Effector memory CD8-positive, alpha-beta T cell (primary cell): ENCODE data around the gene VPS37D.
"Not testable (repeated sequence)": the region's sequence is repeated elsewhere in the genome, so short reads cannot be mapped to it uniquely, and the experiment has no call there.

Experiments
- ATAC-seq: fragments of 150-1000 bp; cut with Tn5 transposase; replicated peaks from 2 replicates; pipeline ENCODE4 v1.10.0; 2021; ENCODE audit warnings: mild to moderate bottlenecking, moderate library complexity
- DNase-seq, 3 experiments: peaks; one replicate each; pipeline ENCODE4 v3.0.0; 2021
- H3K27ac Mint-ChIP-seq, 2 donors: one replicate each; pipeline ENCODE4 v1.8.0; 2022; ENCODE audit warnings: mild to moderate bottlenecking in 2 of 2, mixed read lengths in 2 of 2, moderate library complexity in 2 of 2
- H3K27me3 Mint-ChIP-seq, 2 donors: one replicate each; pipeline ENCODE4 v1.8.0; 2022; ENCODE audit warnings: mixed read lengths in 2 of 2
- H3K36me3 Mint-ChIP-seq: one replicate; pipeline ENCODE4 v1.8.0; 2022; ENCODE audit warnings: mild to moderate bottlenecking, moderate library complexity, mixed read lengths; ENCODE audit not compliant: insufficient read depth
- H3K4me1 Mint-ChIP-seq, 2 donors: one replicate each; pipeline ENCODE4 v1.8.0; 2022; ENCODE audit warnings: low read depth in 2 of 2, mixed read lengths in 2 of 2
- H3K4me3 Mint-ChIP-seq, 2 donors: one replicate each; pipeline ENCODE4 v1.8.0; 2022; ENCODE audit warnings: mild to moderate bottlenecking in 2 of 2, mixed read lengths in 2 of 2, moderate library complexity in 2 of 2
- H3K9me3 Mint-ChIP-seq, 2 donors: one replicate each; pipeline ENCODE4 v1.8.0; 2022; ENCODE audit warnings: mixed read lengths in 2 of 2

VPS37D gene

GRCh38 chr7:73712773-73713172 is 45.1 kb downstream of the VPS37D start:
- peaks cover 17 to 22% of the 10 kb centered on the region in 2 donors for H3K4me1 Mint-ChIP-seq

DNA sequence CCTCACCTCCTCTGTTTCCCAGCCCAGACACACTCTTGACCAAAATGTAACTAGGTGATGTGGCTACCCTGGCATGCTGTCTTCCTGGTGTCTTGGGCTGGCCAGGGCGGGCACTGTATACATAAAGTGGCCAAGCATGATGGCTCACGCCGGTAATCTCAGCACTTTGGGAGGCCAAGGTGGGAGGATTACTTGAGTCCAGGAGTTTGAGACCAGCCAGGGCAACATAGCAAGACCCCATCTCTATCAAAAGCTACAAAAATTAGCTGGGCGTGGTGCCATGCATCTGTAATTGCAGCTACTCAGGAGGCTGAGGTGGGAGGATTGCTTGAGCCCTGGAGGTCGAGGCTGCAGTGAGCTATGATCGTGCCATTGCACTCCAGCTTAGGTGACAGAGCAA is 45.7 kb downstream of the VPS37D start:
- H3K27me3 Mint-ChIP-seq, DNase-seq, H3K9me3 Mint-ChIP-seq, H3K36me3 Mint-ChIP-seq, H3K27ac Mint-ChIP-seq, H3K4me3 Mint-ChIP-seq, ATAC-seq: not testable (repeated sequence)
- H3K4me1 Mint-ChIP-seq = peaks cover 23 to 27% of the 10 kb centered on the region in 2 donors

More at GRCh38 chr7:73712773-73713172, 45.1 kb downstream of the VPS37D start:
- H3K4me3 Mint-ChIP-seq = no peak overlapping the region
- ATAC-seq (no peak), DNase-seq (no peak)
- peaks cover 8% of the 10 kb centered on the region for H3K36me3 Mint-ChIP-seq
- H3K27me3 Mint-ChIP-seq = no peaks in the 10 kb centered on the region
- H3K9me3 Mint-ChIP-seq = no peaks in the 10 kb centered on the region
- peak overlapping the region in 1 of 2 donors; percentile 3 for H3K27ac Mint-ChIP-seq

DNA sequence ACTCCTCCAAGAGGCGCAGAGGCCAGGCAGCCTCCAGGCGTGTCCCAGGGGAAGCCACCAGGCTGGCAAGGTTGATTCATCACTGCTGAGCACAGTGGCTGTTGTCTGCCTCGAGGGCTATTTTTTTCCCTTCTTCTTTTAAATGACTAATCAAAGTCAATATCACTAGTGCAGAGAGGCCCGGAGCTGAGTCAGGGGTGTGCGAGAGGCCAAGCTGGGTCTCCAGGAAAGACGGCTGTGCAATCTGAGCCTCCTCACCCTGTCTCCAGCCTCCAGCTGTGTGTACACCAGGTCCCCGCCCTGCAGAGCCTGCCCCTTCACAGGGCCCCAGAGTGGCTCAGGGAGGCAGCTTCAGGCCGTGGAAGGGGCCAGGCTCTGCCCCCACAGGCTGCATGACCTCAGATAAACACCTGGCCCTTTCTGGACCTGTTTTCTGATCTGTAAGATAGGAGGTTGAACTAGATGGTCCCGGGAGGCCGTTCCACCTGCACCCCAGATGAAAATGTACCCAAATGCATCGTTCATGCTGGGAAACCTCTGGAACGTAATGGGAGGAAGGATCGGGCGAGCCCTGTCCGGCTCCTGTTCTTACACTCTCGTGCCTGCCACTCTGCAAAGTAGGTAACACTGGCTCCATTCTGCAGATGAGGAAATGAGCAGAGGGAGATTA is 48.2 kb downstream of the VPS37D start:
- ATAC-seq (no peak), DNase-seq (no peak)
- Mint-ChIP-seq H3K27ac (no peak overlapping the region), H3K27me3 (no peaks in the 10 kb centered on the region), H3K4me3 (no peak overlapping the region), H3K36me3 (peaks cover 19% of the 10 kb centered on the region), H3K9me3 (no peaks in the 10 kb centered on the region), H3K4me1 (peaks cover 28 to 34% of the 10 kb centered on the region in 2 donors)

GRCh38 chr7:73716318-73716890 is 48.8 kb downstream of the VPS37D start:
- DNase-seq (no peak), ATAC-seq (no peak)
- Mint-ChIP-seq H3K9me3 (no peaks in the 10 kb centered on the region), H3K4me1 (peaks cover 28 to 34% of the 10 kb centered on the region in 2 donors), H3K4me3 (peak overlapping the region in 1 of 2 donors; percentile 33), H3K36me3 (peaks cover 19% of the 10 kb centered on the region), H3K27ac (no peak overlapping the region), H3K27me3 (no peaks in the 10 kb centered on the region)

- Mint-ChIP-seq H3K4me1 (peaks cover 26 to 29% of the 10 kb centered on the region in 2 donors), H3K27me3 (no peaks in the 10 kb centered on the region), H3K27ac (peak overlapping the region; percentile 38 to 69), H3K36me3 (peaks cover 15% of the 10 kb centered on the region), H3K4me3 (peak overlapping the region; percentile 80 to 89), H3K9me3 (no peaks in the 10 kb centered on the region)
- no peak for DNase-seq
- peak; percentile 2 for ATAC-seq
Observed at GRCh38 chr7:73717025-73717807, 49.6 kb downstream of the VPS37D start.

DNA sequence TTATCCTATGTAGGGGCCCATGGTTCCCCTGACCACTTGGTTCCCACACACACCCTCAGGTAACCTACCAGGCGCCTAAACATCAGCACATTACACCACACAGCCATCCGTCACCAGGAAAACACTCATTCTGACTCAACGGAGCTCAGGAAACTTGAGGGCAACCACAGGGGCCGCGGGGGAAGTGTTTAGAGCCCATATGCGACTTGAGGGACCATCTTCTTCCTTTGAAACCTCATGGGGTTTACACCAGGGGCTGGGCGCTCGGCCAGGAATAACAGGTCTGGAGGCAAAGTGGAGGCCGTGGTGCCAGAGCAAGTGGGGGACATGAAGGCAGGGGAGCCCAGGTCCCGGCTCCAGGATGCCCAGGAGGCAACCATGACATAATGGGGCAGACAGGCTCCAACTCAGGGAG is 50.4 kb downstream of the VPS37D start:
- ATAC-seq = peak; percentile 85
- peak; percentile 55 to 67 (median 64) for DNase-seq
- H3K27me3 Mint-ChIP-seq = no peaks in the 10 kb centered on the region
- peak overlapping the region; percentile 38 to 69 for H3K27ac Mint-ChIP-seq
- peaks cover 15% of the 10 kb centered on the region for H3K36me3 Mint-ChIP-seq
- peak overlapping the region; percentile 80 to 89 for H3K4me3 Mint-ChIP-seq
- H3K9me3 Mint-ChIP-seq = no peaks in the 10 kb centered on the region
- peaks cover 23 to 26% of the 10 kb centered on the region in 2 donors for H3K4me1 Mint-ChIP-seq

- H3K27me3 Mint-ChIP-seq = no peaks in the 10 kb centered on the region
- H3K4me3 Mint-ChIP-seq = peak overlapping the region; percentile 80 to 89
- H3K9me3 Mint-ChIP-seq = no peaks in the 10 kb centered on the region
- H3K27ac Mint-ChIP-seq = peak overlapping the region; percentile 38 to 69
- no peak for DNase-seq
- peaks cover 15% of the 10 kb centered on the region for H3K36me3 Mint-ChIP-seq
- ATAC-seq = no peak
- H3K4me1 Mint-ChIP-seq = peaks cover 20 to 26% of the 10 kb centered on the region in 2 donors
Observed at GRCh38 chr7:73718438-73718881, 50.8 kb downstream of the VPS37D start.

DNA sequence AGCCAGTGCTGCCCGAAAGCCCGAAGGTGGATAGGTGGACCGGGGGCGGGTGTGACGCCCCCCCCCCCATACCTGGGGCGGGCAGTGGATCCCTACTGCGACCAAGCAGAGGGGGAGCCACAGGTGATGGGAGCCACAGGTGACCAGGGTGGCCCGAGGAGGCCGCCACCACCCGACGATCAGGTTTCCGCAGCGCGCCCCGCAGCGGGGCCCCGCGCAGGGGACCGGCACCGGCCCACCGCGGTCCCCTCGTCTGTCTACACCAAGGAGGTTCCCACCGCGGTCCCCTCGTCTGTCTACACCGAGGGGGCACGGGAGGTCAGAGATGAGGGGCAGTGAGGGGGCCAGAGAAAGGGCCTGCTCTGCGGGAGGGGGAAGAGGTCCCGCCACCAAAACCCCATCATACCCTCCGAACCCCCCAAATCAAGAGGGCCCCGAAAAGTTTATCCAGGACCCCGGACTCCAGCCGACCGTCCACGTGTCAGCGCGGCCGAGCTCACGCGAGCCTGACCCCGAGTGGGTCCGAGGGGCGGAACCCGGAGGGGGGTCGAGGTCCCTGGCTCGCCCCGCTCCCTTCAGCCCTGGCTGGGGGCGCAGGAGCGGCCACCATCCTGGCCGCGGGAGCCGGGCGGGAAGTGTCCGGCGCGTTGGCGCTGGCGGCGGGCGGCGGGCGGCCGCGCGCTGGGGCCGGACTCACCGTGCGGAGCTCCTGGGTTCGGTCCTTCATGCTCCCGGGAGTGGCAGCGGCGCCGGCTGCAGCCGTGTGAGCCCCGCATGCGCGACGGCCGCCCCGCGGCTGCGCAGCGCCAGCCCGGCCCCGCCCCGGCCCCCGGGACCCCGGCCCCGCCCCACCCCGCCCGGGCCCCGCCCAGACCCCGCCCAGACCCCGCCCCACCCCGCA is 51.5 kb downstream of the VPS37D start, which contains the start of gene STX1A:
Gene STX1A, minus strand, starts transcription at position 765 of the 901 bp plus-strand sequence. Its CDS starts 38 bp downstream, at position 727.
- peak; percentile 66 for ATAC-seq
- DNase-seq = peak; percentile 52 to 67 (median 56)
- Mint-ChIP-seq H3K4me3 (peak within 1 kb of the TSS; percentile 81 to 89), H3K36me3 (peaks cover 15% of the 10 kb centered on the region), H3K27me3 (no peaks in the 10 kb centered on the region), H3K4me1 (peaks cover 20 to 26% of the 10 kb centered on the region in 2 donors), H3K27ac (peak within 1 kb of the TSS; percentile 38 to 71), H3K9me3 (no peaks in the 10 kb centered on the region)

GRCh38 chr7:73719806-73720169 is 52.2 kb downstream of the VPS37D start:
- DNase-seq (no peak), ATAC-seq (no peak)
- Mint-ChIP-seq H3K4me3 (peak overlapping the region; percentile 81 to 86), H3K4me1 (peaks cover 20 to 26% of the 10 kb centered on the region in 2 donors), H3K9me3 (no peaks in the 10 kb centered on the region), H3K27me3 (no peaks in the 10 kb centered on the region), H3K36me3 (peaks cover 15% of the 10 kb centered on the region), H3K27ac (peak overlapping the region in 1 of 2 donors; percentile 71)

DNA sequence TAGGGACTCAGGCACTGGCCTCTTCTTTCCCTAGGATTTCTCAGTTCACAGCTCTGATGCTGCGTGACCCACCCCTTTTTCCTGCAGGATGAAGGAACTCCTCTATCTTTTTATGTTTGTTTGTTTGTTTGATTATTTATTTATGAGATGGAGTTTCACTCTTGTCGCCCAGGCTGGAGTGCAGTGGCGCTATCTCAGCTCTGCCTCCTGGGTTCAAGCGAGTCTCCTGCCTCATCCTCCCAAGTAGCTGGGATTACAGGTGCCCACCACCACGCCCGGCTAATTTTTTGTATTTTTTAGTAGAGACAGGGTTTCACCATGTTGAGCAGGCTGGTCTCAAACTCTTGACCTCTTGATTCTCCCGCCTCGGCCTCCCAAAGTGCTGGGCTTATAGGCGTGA is 52.8 kb downstream of the VPS37D start:
- ATAC-seq, H3K27me3 Mint-ChIP-seq, H3K9me3 Mint-ChIP-seq, DNase-seq: not testable (repeated sequence)
- peak overlapping the region in 1 of 2 donors; percentile 71 for H3K27ac Mint-ChIP-seq
- peak overlapping the region; percentile 81 to 86 for H3K4me3 Mint-ChIP-seq
- H3K4me1 Mint-ChIP-seq = peaks cover 20 to 26% of the 10 kb centered on the region in 2 donors
- H3K36me3 Mint-ChIP-seq = peaks cover 15% of the 10 kb centered on the region

GRCh38 chr7:73721377-73721817 is 53.8 kb downstream of the VPS37D start:
- ATAC-seq (no peak), DNase-seq (no peak)
- Mint-ChIP-seq H3K9me3 (no peaks in the 10 kb centered on the region), H3K27me3 (no peaks in the 10 kb centered on the region), H3K4me1 (peaks cover 19 to 22% of the 10 kb centered on the region in 2 donors), H3K4me3 (peak overlapping the region; percentile 81 to 86), H3K27ac (no peak overlapping the region), H3K36me3 (peaks cover 15% of the 10 kb centered on the region)
